GM12891 (cell line): Measurements from ENCODE around the gene CTDSPL.

ENCODE experiments used
- PAX5 ChIP-seq: IDR thresholded peaks from 2 replicates; pipeline ENCODE4 v1.6.1; 2011; ENCODE audit warnings: low read length, moderate library complexity, mild to moderate bottlenecking; ENCODE audit not compliant: insufficient read depth, severe bottlenecking
- POLR2A ChIP-seq: IDR thresholded peaks from 2 replicates; pipeline ENCODE4 v1.6.1; 2011; ENCODE audit warnings: low read depth, low read length, control low read depth
- POLR2AphosphoS5 ChIP-seq: IDR thresholded peaks from 2 replicates; pipeline ENCODE4 v1.6.1; 2011; ENCODE audit warnings: low read depth, low read length, control low read depth
- SPI1 ChIP-seq: IDR thresholded peaks from 2 replicates; pipeline ENCODE4 v1.6.1; 2011; ENCODE audit warnings: low read depth, low read length, control low read depth
- TAF1 ChIP-seq: IDR thresholded peaks from 2 replicates; pipeline ENCODE4 v1.6.1; 2011; ENCODE audit warnings: low read depth, low read length, control low read depth

GRCh38 chr3:38006445-38006995, 144.8 kb downstream of the CTDSPL start:
- TF ChIP-seq POLR2AphosphoS5 (no peak), POLR2A (no peak), TAF1 (no peak), SPI1 (no peak), PAX5 (no peak)
